Heart right ventricle (tissue), 16 donors: ENCODE data around the gene ARID4B. TPM values are rescaled to one million over a fixed set of nuclear protein-coding genes. Genes with fewer than 3 reads are reported as not detected.

Source experiments
- ATAC-seq, 8 donors: fragments of 200-7000 bp; cut with Tn5 transposase; one replicate each; pipeline ENCODE4 v1.9.1; 2020; ENCODE audit warnings: mild to moderate bottlenecking in 8 of 8, moderate library complexity in 8 of 8, moderate number of reproducible peaks in 1 of 8
- DNase-seq, 2 donors: peaks; one replicate each; pipeline ENCODE4 v3.0.0-alpha.2; 2020
- H3K27ac ChIP-seq, 10 donors: fragments of 200-600 bp; sonication (generic) in 2 of 10; one replicate each; pipeline versions ENCODE4 v1.5.0 to v1.8.0; 2020 to 2022; ENCODE audit warnings: mild to moderate bottlenecking in 3 of 10
- H3K27me3 ChIP-seq, 7 donors: fragments of 200-600 bp; one replicate each; pipeline ENCODE4 v1.8.0; 2021 to 2022; ENCODE audit warnings: mild to moderate bottlenecking in 2 of 7
- H3K36me3 ChIP-seq, 9 donors: fragments of 200-600 bp; sonication (generic) in 1 of 9; one replicate each; pipeline versions ENCODE4 v1.5.0 to v1.8.0; 2020 to 2022; ENCODE audit warnings: mild to moderate bottlenecking in 2 of 9
- H3K4me1 ChIP-seq, 9 donors: fragments of 200-600 bp; sonication (generic) in 1 of 9; one replicate each; pipeline versions ENCODE4 v1.5.0 to v1.8.0; 2020 to 2022; ENCODE audit warnings: mild to moderate bottlenecking in 4 of 9
- H3K4me3 ChIP-seq, 10 donors: fragments of 200-600 bp; sonication (generic) in 2 of 10; one replicate each; pipeline versions ENCODE4 v1.5.0 to v1.8.0; 2020 to 2022; ENCODE audit warnings: mild to moderate bottlenecking in 7 of 10, moderate library complexity in 2 of 10
- H3K9me3 ChIP-seq, 11 donors: fragments of 200-600 bp in 10 of 11; sonication (generic) in 2 of 11; one replicate each; pipeline versions ENCODE4 v1.5.0 to v1.8.0; 2013 to 2022; ENCODE audit warnings: mild to moderate bottlenecking in 2 of 11, control low read depth in 1 of 11, moderate library complexity in 1 of 11
- CTCF ChIP-seq, 9 donors: fragments of 200-600 bp; sonication (generic) in 2 of 9; IDR thresholded peaks; one replicate each; pipeline versions ENCODE4 v1.5.0 to v1.8.0; 2021 to 2022; ENCODE audit warnings: antibody characterized with exemption in 9 of 9, mild to moderate bottlenecking in 5 of 9, moderate library complexity in 1 of 9
- WGBS, 2 donors: extraction: QIAGEN DNeasy Blood & Tissue Kit; methylation state at CpG; one replicate each; pipeline ENCODE4 v1.1.7; 2013; ENCODE audit warnings: inconsistent platforms in 1 of 2; 5-methylcytosine and 5-hydroxymethylcytosine counted together
- intact Hi-C, 10 donors: fragments of 100-400 bp; cut with DNase I; formaldehyde crosslinking; loops; one replicate each; pipeline versions ENCODE4 v1.11.1 to v1.14.2; 2022
- polyA plus RNA-seq, 2 donors: library from polyadenylated mRNA; stranded (reverse); fragments of 200-250 nt; gene quantifications; one replicate each; pipeline ENCODE4 v1.2.3, GENCODE V29; 2013
- total RNA-seq, 10 donors: library from RNA; stranded (reverse); fragmentation: NEBNext Ultra II Directional in 3 of 10; extraction: Animal tissue kit (Norgen Biotek cat#: 25700) in 3 of 10; gene quantifications; one replicate each; pipeline versions ENCODE4 v1.2.1 to v1.2.4, GENCODE V29; 2021 to 2023
- donor health status: Arrhythmogenic right ventricular cardiomyopathy.
- donor health status: ischemic (EF 13 %, LVEDD 7.1; RV severe dilation, severe dysfunction).
- donor health status: healthy with polysubstance abuse.
- donor health status: DM: no; HTN: yes; CAD: no.
- donor health status: DM: no; HTN: no; CAD: no.
- donor health status: ischemic (EF 25% LVEDD 6.9; RV normal size, moderate dysfunction).
- donor health status: ischemic (EF 25% LVEDD 5.7; RV mildly dilated, moderate dysfunction).
- donor health status: healthy.
- donor health status: DM: yes; HTN: yes; CAD: no.
- donor health status: Ischemic cardiomyopathy.
- donor health status: ischemic (EF 35%, LVEDD 5.7; RV mildly dilated, moderate dysfunction).
- donor health status: nonischemic (EF 11% LVEDD 7.7; RV severe dilation, severe dysfunction).
- donor health status: DM: yes; HTN: yes; CAD: no.
- donor health status: PGD.
- donor health status: ischemic (EF 29% LVEDD 5.4; RV normal size, mild dysfunction).
- donor health status: nonischemic (EF 23%, LVEDD 6.1; RV moderate dilation, normal function).

ARID4B gene
- total and polyA plus RNA-seq, 12 donors: 4.8 to 21.5 (median 15.5) TPM

- TF ChIP-seq CTCF (IDR thresholded peaks at IDR 0.05): no peak
- 93 to 95% methylated on average over 3 of the region's 3 CpGs for WGBS, 2 donors
- H3K4me1 ChIP-seq: no peaks in the 10 kb centered on the region
Measured at GRCh38 chr1:235211517-235211916, 116.5 kb downstream of the ARID4B start.

GRCh38 chr1:235207209-235207565, 120.8 kb downstream of the ARID4B start:
- no peaks in the 10 kb centered on the region for H3K9me3 ChIP-seq
- H3K36me3 ChIP-seq: peaks cover 0 to 97% (median 15%) of the 10 kb centered on the region in 9 donors
- ATAC-seq (no peak), DNase-seq (no peak)
- H3K27ac ChIP-seq: no peak overlapping the region
- no peaks in the 10 kb centered on the region for H3K27me3 ChIP-seq
- H3K4me3 ChIP-seq: no peak overlapping the region
- WGBS, 2 donors: 88 to 91% methylated on average over 2 of the region's 2 CpGs
- H3K4me1 ChIP-seq: no peaks in the 10 kb centered on the region
- TF ChIP-seq CTCF (IDR thresholded peaks at IDR 0.05): no peak
- intact Hi-C loops: loop anchor here in 1 of 10 donors (10.0 kb wide), 1 partner anchor 838 kb away; no protein-coding TSS in a partner anchor

More at GRCh38 chr1:235211517-235211916, 116.5 kb downstream of the ARID4B start:
- no peak for DNase-seq
- H3K27me3 ChIP-seq: no peaks in the 10 kb centered on the region
- no peak for ATAC-seq
- H3K27ac ChIP-seq: no peak overlapping the region
- H3K36me3 ChIP-seq: peaks cover 0 to 92% (median 13%) of the 10 kb centered on the region in 9 donors
- H3K9me3 ChIP-seq: no peaks in the 10 kb centered on the region
- intact Hi-C loops: no loop called here
- H3K4me3 ChIP-seq: no peak overlapping the region

- H3K27me3 ChIP-seq: no peaks in the 10 kb centered on the region
- DNase-seq (no peak), ATAC-seq (no peak)
- TF ChIP-seq CTCF (IDR thresholded peaks at IDR 0.05): no peak
- intact Hi-C loops: loop anchor here in 1 of 10 donors (10.0 kb wide), 1 partner anchor 838 kb away; no protein-coding TSS in a partner anchor
- 86 to 89% methylated on average over 4 of the region's 4 CpGs for WGBS, 2 donors
- peaks cover 0 to 91% (median 15%) of the 10 kb centered on the region in 9 donors for H3K36me3 ChIP-seq
- no peaks in the 10 kb centered on the region for H3K9me3 ChIP-seq
- H3K4me1 ChIP-seq: no peaks in the 10 kb centered on the region
- no peak overlapping the region for H3K27ac ChIP-seq
- H3K4me3 ChIP-seq: no peak overlapping the region
Measured at GRCh38 chr1:235206533-235207208, 121.3 kb downstream of the ARID4B start.

GRCh38 chr1:235205687-235206086, 122.3 kb downstream of the ARID4B start:
- 96 to 98% methylated on average over 3 of the region's 3 CpGs for WGBS, 2 donors
- no peak overlapping the region for H3K27ac ChIP-seq
- intact Hi-C loops: loop anchor here in 1 of 10 donors (10.0 kb wide), 1 partner anchor 839 kb away; no protein-coding TSS in a partner anchor
- no peak for DNase-seq
- no peaks in the 10 kb centered on the region for H3K9me3 ChIP-seq
- H3K36me3 ChIP-seq: peaks cover 0 to 90% (median 20%) of the 10 kb centered on the region in 9 donors
- TF ChIP-seq CTCF (IDR thresholded peaks at IDR 0.05): no peak
- no peaks in the 10 kb centered on the region for H3K27me3 ChIP-seq
- H3K4me3 ChIP-seq: no peak overlapping the region
- no peaks in the 10 kb centered on the region for H3K4me1 ChIP-seq
- ATAC-seq: no peak
